H7 (cell line): ENCODE data around the gene C14orf93. TPM values are rescaled to one million over a fixed set of nuclear protein-coding genes. Genes with fewer than 3 reads are reported as not detected.

Experiments used
- DNase-seq: peaks from one replicate; pipeline ENCODE4 v3.0.0; 2012
- H3K27me3 ChIP-seq: 2 replicates; pipeline ENCODE4 v1.6.0; 2011; ENCODE audit warnings: mild to moderate bottlenecking, low read length; ENCODE audit not compliant: control insufficient read depth, insufficient read depth
- H3K36me3 ChIP-seq: replicated peaks from 2 replicates; pipeline ENCODE4 v1.5.1; 2011; ENCODE audit warnings: low read length; ENCODE audit not compliant: control insufficient read depth, insufficient read depth
- H3K4me3 ChIP-seq: 2 replicates; pipeline ENCODE4 v1.5.1; 2011; ENCODE audit warnings: low read depth, mild to moderate bottlenecking, control low read depth, low read length, moderate library complexity; ENCODE audit not compliant: insufficient read depth
- total RNA-seq: library from RNA; depleted of rRNA; stranded (reverse); fragments of >200 nt; shearing (Covaris generic); gene quantifications from 2 replicates; pipeline ENCODE4 v1.2.3, GENCODE V29; 2014; rRNA removed

Gene C14orf93, protein sequence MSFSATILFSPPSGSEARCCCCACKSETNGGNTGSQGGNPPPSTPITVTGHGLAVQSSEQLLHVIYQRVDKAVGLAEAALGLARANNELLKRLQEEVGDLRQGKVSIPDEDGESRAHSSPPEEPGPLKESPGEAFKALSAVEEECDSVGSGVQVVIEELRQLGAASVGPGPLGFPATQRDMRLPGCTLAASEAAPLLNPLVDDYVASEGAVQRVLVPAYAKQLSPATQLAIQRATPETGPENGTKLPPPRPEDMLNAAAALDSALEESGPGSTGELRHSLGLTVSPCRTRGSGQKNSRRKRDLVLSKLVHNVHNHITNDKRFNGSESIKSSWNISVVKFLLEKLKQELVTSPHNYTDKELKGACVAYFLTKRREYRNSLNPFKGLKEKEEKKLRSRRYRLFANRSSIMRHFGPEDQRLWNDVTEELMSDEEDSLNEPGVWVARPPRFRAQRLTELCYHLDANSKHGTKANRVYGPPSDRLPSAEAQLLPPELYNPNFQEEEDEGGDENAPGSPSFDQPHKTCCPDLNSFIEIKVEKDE
- total RNA-seq: 13.2 and 16.9 TPM in 2 replicates

DNA sequence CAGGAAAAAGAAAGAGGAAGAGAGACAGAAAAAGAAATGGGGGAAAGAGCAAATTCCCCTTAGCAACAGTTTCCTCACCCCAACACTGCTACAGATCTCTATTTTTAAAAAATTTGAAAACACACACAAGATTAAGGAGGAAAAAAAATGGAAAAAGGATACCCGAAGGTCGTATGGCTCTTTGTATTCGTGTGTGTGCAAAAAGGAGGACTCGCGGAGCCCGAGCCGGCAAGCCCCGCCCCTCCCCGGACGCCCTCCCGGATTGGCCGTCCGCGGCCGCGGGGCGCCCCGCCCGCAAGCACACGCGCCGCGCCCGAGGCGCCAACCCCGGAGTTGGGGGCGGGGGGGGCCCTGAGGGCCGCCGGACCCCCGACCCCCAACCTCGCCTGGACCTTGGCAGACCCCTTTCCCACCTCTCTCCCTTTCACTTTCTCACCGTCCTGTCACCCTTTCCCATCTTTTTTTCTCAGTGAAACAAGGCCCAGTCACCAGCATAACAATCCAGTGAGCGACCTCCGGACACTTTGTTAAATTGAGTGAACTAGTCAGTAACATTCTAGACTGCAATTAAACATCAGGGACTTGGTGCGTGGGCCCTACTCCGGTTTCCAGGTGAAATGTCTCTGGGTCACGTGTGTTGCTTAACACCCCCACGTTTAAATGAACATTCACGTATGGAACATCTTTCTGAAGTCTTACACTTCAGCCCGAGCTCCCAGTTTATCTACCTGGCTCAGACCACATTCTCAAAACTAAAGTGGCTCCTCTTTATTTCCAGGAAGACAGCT, at the start of gene C14orf93:
Gene C14orf93 (minus strand): TSS at position 205 of the 788 bp plus-strand sequence. CDS start 11,120 bp downstream, outside the sequence.
- no peaks in the 10 kb centered on the region for H3K27me3 ChIP-seq
- H3K36me3 ChIP-seq: no peaks in the 10 kb centered on the region
- peak; percentile 96 for DNase-seq
- H3K4me3 ChIP-seq: peak within 1 kb of the TSS; percentile 56

DNA sequence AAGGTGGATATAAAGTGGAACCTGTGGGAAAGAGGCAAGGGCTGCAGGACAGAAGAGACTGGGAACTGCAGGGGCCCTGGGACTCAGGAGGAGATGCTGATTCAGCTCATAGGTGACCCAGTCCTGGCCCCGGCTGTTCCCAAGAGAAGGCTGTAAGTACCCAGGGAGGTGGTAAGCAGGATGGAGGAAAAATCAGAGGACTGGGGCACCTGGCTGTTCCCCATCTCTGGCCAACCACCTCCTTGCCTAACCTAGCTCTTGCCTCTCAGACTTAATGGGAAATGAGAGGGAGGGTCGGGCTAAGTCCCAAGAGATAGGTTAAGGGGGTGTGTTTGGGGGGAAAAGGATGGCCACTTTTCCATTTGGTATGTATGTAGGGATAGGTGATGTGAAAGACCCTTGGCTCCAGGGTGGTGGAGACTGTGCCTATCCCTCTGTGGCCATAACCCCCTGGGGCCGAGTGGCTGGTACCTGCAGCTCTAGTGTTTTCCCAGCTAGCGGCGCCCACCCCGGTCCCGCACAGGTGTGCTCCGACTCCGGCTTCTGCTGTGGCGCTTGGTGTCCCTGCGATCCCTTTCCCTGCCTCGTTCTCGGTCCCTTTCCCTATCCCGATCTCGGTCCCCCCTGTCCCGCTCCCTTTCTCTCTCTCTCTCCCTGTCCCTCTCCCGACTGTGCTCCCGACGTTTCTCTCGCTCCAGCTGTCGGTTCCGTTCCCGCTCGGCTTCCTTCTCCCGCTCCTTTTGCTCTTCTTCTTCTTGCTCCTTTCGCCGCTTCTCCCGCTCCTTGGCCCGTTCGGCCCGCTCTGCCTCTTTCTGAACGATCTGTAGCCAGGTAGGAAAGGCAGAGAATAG, 48.9 kb upstream of the C14orf93 start:
- H3K36me3 ChIP-seq: peaks cover 35% of the 10 kb centered on the region
- H3K27me3 ChIP-seq: peaks cover 7% of the 10 kb centered on the region
- H3K4me3 ChIP-seq: no peak overlapping the region
- DNase-seq: peak; percentile 70

DNA sequence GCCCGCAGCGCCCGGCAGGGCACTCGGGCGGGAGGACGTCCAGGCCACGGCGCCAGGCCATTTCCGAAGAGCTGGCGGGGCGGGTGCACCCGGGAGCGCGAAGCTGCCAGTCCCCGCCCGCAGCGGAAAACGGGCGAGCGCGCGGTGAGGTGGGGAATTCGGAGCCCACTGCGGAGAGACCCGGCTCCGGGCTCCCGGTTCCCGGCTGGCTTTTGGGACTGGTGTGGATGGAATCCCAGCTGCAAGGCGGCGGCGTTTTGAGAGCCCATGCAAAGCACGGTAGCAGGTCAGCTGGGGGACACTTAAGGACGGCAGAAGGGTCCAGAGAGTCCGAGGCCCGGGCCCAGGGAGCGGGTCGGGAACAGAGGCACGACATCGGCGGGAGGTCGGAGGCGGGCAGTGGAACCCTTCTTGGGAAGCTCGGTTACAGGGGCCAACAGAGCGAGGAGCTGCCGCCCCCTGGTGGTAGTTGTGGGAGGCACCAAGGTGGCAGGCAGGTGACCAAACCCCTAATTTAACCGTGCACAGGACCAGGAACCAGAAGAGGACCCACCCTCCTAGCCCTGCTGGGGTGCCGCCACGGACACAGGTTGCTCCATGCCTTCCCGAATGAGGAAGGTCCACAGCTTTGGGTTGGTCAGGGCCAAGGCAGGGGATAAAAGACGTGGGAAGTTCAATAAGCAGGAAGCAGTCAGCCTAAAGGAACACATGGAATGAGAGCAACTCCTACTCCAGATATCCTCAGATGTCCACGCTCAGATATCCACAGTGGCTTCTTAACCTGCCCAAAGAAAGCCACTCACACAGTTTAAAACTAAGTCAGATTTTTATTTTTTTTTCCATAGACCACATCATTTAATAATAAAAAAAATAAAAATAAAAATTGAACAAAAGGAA, 48.1 kb upstream of the C14orf93 start:
- Histone ChIP-seq H3K4me3 (peak overlapping the region; percentile 74), H3K27me3 (peaks cover 7% of the 10 kb centered on the region), H3K36me3 (peaks cover 28% of the 10 kb centered on the region)
- peak; percentile 96 for DNase-seq

DNA sequence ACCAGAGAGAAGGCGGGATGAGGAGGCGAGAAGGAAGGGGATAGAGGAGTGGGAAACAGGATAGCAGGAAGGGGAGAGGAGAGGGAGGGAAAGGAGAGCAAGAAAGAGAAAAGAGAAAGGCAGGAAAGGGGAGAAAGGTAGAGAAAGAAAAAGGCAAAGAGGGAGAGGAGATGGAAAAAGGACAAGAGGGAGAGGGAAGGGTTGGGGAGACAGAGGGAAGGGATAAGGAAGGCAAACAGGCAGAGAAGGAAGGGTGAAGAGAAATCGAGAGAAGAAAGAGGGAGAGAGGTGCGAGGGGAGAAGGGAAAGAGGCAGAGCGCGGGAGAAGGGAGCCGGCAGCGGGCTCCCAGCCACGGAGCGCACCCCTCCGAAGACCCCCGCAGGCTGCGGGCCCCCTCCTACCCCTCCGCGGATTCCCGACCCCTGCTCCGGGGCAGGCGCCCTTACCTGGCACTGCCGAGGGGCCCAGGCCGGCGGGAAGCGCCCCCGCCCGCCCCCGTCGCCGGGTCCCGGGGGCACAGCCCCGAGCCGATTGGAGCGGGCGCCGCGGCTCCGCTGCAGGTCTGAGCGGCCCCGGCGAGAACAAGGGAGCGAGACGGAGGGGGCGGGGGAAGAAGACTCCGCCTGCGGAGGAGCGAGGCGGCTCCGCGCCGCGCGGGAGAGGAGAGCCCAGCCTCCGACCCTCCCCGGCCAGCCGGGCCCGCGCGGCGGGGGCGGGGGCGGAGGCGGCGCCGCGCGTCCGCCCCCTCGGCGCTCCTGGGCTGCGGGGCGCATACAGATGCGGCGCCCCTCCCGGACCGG, 47.2 kb upstream of the C14orf93 start, which contains the start of gene CDH24:
Gene CDH24 (minus strand): TSS at position 565 of the 801 bp plus-strand sequence. CDS start 1,787 bp downstream, outside the sequence.
- Histone ChIP-seq H3K27me3 (peaks cover 7% of the 10 kb centered on the region), H3K36me3 (peaks cover 20% of the 10 kb centered on the region), H3K4me3 (peak within 1 kb of the TSS; percentile 74)
- peak; percentile 96 for DNase-seq

DNA sequence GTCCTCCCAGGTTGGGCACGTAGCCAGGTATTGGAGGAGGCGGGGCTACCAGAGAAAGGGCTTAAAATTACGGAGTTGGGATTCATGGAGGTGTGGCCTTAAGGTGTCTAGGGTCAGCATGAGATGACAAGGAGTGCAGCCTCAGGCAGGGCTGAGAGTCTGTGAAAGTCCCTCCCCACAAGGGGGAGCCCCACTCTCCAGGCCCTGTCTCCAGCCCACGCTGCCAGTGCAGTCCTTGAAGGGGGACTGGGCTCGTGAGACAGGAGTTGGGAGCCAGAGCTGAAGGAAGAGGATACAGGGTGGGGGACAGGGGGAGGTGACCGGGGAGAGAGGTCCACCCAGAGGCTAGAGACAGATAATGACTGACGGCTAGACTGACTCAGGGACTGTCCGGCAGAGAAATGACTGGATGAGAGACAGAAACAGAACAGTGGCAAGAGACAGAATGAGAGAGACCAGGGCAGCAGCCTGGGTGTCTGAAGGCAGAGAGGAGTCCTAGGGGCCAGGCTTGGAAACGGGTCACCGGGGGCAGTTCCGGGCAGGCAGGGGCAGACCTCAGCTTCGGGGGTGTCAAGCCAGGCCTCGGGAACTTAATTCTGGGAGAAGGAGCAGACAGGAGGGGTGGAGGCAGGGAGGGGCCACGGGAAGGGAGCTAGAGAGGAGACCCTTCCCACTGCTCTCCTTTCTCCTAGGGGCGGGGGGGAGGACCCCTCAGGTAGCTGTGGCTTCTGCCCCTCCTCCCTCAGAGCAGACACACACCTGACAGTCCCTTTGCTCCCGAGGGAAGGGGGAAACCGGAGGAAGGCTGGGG, 46.4 kb upstream of the C14orf93 start:
- H3K4me3 ChIP-seq: peak overlapping the region; percentile 74
- peaks cover 16% of the 10 kb centered on the region for H3K36me3 ChIP-seq
- DNase-seq: peak; percentile 95
- peaks cover 7% of the 10 kb centered on the region for H3K27me3 ChIP-seq

DNA sequence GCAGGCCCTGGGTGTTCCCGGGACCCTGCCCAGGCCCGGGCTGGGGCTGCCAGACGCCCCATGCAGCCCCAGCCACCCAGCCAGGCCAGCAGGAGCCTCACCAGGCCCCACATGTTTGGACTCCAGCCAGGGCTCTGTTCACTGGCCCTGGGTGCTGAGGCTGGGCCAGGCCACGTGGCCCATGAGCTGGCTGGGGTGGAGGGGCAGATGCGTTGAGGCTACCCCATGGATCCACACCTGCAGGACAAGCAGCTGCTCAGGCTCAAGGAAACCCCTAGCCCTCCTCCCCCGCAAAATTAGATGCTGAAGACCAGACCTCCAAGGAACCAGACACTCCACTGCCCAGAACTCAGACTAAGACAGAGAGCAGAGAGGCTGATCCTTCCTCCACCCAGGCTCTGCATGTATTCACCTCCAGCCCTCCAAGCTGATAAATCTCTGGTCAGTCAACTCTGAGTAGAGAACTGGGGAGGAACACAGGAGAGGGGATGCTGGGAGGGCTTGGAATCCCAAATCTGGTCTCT, 45.7 kb upstream of the C14orf93 start:
- no peak for DNase-seq
- Histone ChIP-seq H3K4me3 (no peak overlapping the region), H3K27me3 (peaks cover 7% of the 10 kb centered on the region), H3K36me3 (peaks cover 12% of the 10 kb centered on the region)

DNA sequence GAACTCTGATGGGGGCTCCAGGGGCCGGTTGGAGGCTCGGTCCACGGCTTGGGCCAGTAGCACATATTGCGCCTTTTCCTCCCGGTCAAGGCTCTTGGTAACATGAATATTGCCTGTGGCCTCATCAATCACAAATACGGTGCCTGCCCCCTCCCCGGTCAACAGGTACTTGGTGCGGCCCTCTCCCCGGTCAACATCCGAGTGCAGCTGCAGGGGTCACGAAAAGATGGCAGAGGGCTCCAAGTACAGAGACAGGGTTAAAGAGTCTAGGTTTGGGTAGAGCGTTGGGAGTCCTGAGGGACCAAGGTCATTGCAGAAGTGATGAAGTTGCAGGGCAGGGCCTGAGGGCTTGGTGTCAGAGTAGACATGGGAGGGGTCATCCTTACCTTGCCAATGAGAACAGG, 45.2 kb upstream of the C14orf93 start:
- H3K4me3 ChIP-seq: no peak overlapping the region
- H3K27me3 ChIP-seq: peaks cover 7% of the 10 kb centered on the region
- peaks cover 11% of the 10 kb centered on the region for H3K36me3 ChIP-seq
- DNase-seq: no peak

DNA sequence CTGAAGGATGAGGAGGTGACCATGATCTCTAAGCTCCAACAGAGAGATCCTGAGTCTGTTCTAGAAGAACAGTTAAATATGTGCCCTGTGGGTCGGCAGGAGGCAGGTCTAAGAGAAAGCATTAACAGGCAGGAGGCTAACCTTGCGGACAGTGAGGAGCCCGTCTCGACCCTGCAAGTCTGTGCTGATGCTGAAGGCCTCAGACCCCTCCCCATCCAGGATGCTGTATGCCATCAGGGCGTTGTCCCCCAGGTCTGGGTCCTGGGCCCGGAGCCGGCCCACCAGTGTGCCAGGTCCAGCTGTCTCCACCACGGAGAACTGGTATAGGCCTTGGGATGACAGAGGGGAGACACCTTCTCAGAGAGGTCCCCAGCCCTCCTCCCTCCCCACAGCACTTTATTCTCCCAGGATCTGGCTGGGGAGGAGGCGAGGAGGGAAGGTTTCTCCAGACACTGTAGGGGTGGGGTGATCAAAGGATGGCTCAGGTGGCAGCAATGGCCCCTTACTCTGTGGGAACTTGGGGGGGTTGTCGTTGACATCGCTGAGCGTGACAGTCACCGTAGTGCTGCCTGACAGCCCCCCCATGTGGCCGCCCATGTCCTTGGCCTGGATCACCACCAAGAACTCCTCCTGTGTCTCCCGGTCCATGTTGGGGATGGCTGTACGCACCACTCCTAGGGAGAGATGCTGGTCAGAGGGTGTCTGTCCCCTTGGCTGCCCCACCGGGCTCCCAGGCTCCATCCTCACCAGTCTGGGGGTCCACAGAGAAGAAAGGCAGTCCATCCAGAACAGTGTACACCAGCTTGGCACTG, 44.3 kb upstream of the C14orf93 start:
- Histone ChIP-seq H3K36me3 (peaks cover 7% of the 10 kb centered on the region), H3K4me3 (no peak overlapping the region), H3K27me3 (peaks cover 7% of the 10 kb centered on the region)
- DNase-seq: peak; percentile 76

DNA sequence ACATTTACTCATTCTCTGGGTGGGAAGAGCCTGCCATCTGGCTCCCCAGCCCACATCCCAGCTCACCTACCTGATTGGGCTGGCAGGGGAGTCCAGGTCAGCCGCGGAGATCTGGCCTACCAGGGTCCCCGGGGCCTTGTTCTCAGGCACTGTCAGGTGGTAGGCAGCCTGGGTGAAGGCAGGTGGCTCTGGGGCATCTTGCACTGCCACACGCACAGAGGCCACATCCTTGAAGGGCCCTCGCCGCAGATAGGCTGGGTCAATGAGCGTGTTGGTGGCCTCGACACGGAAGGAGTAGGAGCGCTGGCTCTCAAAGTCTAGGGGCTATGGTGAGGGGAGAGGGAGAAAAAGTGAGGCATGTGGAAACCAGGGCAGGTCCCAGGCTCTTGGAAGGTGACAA, 43.5 kb upstream of the C14orf93 start:
- peak; percentile 41 for DNase-seq
- Histone ChIP-seq H3K36me3 (peaks cover 3% of the 10 kb centered on the region; the same call in 1 of the 2 replicates), H3K27me3 (peaks cover 7% of the 10 kb centered on the region), H3K4me3 (no peak overlapping the region)

DNA sequence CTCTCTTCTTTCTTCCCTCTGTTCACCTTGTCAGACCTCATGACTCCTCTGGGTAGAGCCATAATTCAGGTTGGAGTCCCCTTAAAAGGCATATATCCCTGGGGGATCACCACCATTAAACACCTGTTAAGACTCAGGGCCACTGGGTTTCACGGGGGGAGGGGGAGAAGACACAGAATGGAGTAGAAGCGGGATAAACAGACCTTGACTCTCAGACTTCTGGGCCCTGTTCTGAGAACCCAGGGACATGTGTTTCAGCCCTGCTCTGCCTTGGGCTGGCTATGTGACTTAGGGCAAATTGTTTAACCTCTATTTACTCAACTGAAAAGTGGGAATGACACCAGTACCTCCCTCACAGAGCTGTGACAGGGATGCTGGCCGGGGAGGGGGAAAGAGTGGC, 42.7 kb upstream of the C14orf93 start:
- DNase-seq: no peak
- peaks cover 7% of the 10 kb centered on the region for H3K27me3 ChIP-seq
- no peak overlapping the region for H3K4me3 ChIP-seq
- peaks cover 3% of the 10 kb centered on the region; the same call in 1 of the 2 replicates for H3K36me3 ChIP-seq

DNA sequence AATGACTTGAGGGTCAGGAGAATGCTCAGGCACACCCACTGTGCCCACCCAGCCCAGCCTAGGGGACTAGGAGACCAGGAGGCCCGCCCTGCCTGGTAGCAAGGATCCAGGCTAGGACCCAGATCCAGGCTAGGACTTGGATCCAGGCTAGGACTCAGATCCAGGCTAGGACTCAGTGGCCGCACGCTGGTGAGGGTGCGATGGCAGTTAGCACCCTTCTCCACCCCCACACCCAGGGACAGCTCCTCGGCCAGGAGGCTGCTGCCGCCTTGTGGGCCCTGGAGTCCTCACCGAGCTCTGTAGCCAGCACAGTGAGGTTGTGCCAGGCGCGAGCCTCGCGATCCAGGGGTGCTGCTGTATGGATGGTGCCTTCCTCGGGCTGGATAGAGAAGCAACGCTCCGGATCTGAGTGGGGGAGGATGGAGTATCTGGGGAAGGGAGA, 42.3 kb upstream of the C14orf93 start:
- Histone ChIP-seq H3K27me3 (peaks cover 7% of the 10 kb centered on the region), H3K36me3 (peaks cover 3% of the 10 kb centered on the region; the same call in 1 of the 2 replicates), H3K4me3 (no peak overlapping the region)
- DNase-seq: peak; percentile 86
